H7 (cell line): Measurements from ENCODE around the gene PAX5. TPM values are rescaled to one million over a fixed set of nuclear protein-coding genes. Genes with fewer than 3 reads are reported as not detected.

Experiments used
- DNase-seq: peaks from one replicate; pipeline ENCODE4 v3.0.0; 2012
- H3K27me3 ChIP-seq: 2 replicates; pipeline ENCODE4 v1.6.0; 2011; ENCODE audit warnings: mild to moderate bottlenecking, low read length; ENCODE audit not compliant: control insufficient read depth, insufficient read depth
- H3K36me3 ChIP-seq: replicated peaks from 2 replicates; pipeline ENCODE4 v1.5.1; 2011; ENCODE audit warnings: low read length; ENCODE audit not compliant: control insufficient read depth, insufficient read depth
- H3K4me3 ChIP-seq: 2 replicates; pipeline ENCODE4 v1.5.1; 2011; ENCODE audit warnings: low read depth, mild to moderate bottlenecking, control low read depth, low read length, moderate library complexity; ENCODE audit not compliant: insufficient read depth
- total RNA-seq: library from RNA; depleted of rRNA; stranded (reverse); fragments of >200 nt; shearing (Covaris generic); gene quantifications from 2 replicates; pipeline ENCODE4 v1.2.3, GENCODE V29; 2014

The PAX5 gene
- total RNA-seq, 1 experiment from 2014 or later: 1.7 TPM

DNA sequence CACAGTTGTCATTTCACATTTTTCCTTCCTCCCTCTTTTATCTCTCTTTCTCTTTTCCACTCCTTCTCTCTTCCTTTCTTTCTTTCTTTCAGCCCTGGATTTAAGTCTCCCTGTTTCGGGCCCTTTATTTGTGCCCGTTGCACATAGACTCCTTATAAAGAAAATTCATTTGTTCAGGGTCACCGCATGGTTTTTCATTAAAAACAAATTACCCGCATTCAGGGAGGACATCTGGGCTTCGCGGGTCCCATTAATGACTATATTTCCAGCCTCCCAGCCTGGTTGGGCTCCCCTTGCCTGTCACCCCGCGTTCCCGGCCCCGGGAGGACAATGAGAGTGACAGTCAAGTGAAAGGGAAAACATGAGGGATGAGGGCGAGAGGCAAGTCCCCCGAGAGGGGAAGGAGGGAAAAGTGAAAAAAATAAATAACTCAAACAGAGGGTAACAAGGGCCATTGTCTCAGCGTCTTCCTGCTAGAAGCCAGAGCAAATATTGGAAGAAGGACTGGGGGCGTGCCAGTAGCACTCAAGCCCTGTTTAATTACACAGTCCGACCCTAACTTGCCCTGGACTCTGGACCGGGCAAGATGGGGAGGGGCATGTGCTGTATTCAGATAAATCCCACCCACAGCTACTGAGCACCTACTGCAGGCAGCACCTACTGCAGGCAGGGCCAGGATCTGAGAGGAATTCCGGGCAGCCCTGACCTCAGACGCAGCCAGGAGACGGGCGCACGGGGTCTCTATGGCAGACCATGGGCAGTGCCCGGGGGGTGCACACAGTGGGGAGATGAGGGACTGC, 166.2 kb downstream of the PAX5 start:
- Histone ChIP-seq H3K36me3 (no peaks in the 10 kb centered on the region), H3K27me3 (peaks cover 6% of the 10 kb centered on the region), H3K4me3 (no peak overlapping the region)
- DNase-seq: no peak

DNA sequence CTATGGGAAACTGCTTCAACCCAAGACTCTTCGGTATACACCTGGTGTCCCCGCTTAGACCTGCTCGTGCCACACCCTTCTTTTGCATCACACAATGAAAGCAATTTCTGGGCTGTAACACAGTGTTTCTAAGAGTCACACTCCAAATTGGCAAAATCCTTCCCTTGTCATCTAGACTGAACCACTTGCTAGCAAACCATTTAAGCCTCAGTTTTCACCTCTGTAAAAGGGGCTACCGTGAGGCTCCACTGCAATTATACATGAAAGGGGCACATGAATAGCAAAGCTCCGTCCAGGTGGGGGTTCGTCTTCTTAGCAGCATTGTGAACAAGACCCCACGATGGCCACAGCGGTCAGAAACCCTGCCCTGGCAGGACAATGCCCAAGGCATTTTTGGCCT, 166.8 kb downstream of the PAX5 start:
- Histone ChIP-seq H3K27me3 (peaks cover 7% of the 10 kb centered on the region), H3K4me3 (no peak overlapping the region), H3K36me3 (no peaks in the 10 kb centered on the region)
- no peak for DNase-seq

DNA sequence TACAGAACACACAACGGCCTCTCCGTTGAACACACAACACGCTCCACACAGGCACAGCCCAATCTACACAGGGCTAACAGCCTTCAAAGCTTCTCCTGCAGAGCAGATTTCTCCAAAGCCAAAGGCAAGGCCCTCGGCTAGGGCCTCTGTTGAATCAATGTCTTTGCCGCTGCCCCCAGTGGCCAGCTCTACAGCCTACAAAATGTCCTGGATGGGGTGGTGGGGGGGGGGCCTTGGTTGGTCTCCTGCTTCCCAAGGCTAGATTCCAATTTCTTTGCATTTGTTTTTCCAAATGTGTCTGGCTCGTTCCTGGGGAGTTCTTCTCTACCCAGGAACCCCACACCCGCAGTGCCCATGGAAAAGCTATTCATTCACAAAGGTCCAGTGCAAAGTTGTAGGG, 167.2 kb downstream of the PAX5 start:
- Histone ChIP-seq H3K36me3 (no peaks in the 10 kb centered on the region), H3K27me3 (peaks cover 7% of the 10 kb centered on the region), H3K4me3 (no peak overlapping the region)
- DNase-seq: peak; percentile 89

DNA sequence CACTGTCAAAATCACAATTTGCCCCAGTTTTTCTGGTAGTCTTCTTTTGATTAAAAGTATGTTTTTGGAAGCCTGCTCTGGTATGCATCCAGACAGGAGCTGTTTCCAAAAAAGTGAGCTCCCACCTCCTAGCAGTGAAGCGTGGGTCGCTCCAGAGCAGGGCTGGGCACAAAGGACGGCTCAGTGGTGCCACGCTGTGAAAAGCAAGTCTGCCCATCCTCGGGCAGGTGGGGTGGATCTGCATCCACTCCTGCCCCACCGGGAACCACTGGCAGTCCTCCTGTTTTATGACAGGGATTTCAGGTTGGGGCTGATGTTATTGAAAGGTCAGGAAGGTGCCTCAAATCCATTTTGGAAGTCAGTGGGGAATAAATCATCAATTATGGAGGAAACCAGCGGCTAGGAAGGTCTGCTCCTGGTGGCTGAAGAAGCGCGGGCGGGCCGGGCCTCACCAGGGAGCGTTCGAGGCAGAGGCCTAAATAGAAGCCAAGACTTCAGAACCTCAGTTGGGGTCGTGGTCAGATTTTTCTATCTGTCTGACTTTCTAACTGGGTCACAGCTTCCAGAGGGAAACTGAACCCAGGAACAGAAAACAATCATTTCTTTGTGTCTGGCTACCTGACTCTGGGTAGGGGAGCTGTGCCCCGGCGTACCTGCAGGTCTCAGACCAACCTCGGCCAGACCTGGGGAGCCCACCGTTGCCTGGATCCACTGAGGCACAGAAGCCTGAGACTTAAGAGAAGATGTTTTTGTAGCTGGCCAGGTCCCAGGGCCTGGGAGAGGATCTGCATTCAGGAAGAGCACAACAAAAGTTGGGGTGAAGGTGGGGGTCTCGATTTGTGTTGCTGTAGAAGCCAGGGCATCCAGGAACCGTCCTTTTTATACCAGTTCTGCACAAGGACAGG, 168.1 kb downstream of the PAX5 start:
- Histone ChIP-seq H3K27me3 (peaks cover 7% of the 10 kb centered on the region), H3K36me3 (no peaks in the 10 kb centered on the region), H3K4me3 (no peak overlapping the region)
- no peak for DNase-seq

DNA sequence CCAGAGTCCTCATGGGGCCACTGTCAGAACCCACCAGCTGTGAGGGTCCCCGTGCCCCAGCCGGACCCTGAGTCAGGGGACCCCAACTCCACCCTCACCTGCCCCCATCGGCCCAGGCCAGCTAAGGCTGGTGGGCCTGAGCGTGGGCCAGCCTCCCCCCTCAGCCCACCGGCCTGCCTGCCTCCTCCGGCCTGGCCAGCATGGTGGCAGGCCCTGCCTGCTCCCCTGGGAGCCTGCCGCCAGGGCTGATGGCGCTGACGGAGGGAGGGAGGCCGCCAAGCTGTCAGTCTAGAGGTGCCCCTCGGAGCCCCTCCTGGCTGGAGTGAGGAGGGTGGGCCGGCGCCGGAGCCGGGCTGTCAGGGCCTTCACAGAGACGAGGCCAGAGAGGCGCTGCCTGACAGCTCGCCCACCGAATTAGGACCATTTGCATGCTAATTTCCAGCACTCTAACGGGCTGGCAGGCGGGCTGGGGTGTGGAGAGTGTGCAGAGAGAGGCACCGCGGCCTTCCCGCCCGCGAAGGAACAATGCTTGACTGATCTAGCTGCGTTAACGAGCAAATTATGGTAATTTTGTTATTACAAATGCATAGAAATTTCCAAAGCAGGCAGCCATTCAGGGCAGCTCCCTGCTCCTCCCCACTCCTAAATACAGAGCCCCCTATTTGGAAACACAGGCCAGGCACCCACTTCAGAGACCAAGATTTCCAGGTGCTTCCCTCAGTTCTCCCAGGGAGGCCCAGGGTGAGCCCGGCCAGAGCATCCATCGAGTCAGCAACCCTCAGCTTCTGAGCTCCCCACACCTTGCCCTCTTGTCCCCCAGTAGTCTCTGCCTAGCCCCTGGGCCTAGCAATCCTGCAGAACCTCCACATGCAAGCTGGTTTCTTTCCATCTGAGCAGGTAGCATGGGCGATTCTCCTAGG, 169.3 kb downstream of the PAX5 start:
- Histone ChIP-seq H3K4me3 (no peak overlapping the region), H3K27me3 (peaks cover 7% of the 10 kb centered on the region), H3K36me3 (no peaks in the 10 kb centered on the region)
- peak; percentile 87 for DNase-seq

DNA sequence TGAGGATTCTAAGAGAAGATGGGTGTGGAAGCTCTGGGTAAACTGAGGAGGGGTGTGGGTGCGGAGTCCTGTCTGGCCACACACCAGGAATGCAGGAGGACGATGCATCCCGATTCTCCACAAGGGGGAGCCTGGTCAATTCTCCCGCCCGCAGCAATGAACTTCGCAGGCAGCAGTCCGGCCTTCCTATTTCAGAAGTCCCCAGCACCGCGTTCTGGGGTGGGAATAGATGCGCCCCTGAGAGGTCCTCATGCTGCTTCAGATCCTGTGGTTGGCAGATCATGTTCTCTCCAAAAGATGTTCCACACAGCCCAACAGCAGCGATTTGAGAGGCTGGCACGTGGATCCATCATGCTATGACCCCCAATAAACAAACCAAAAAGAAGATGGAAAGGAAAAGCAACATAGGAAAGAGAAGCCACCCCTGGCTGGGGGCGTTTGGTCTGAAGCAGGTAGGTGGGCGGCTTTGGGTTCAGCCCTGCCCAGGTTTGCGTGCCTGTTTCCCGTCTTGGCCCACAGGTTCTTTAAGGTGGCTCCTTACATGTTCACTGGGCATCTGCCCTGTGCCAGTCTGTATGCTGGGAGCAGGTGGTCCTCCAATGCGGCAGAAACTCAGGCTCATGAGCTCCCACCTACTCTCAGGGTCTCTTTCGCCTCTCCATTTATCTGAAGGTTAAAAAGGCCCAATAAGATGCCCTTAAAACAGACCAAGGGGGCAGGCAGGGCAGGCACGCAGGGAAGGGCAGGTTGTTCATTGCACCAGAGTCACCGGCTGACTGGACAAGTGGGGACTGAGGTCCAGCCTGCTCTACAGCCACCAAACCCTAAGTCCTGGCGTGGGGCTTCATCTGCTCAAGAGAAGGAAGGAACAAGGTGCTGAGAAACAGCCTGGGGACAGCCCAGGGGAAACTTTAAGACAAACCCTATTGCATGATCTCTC, 171.6 kb downstream of the PAX5 start:
- Histone ChIP-seq H3K4me3 (no peak overlapping the region), H3K36me3 (no peaks in the 10 kb centered on the region), H3K27me3 (peaks cover 7% of the 10 kb centered on the region)
- DNase-seq: peak; percentile 88

DNA sequence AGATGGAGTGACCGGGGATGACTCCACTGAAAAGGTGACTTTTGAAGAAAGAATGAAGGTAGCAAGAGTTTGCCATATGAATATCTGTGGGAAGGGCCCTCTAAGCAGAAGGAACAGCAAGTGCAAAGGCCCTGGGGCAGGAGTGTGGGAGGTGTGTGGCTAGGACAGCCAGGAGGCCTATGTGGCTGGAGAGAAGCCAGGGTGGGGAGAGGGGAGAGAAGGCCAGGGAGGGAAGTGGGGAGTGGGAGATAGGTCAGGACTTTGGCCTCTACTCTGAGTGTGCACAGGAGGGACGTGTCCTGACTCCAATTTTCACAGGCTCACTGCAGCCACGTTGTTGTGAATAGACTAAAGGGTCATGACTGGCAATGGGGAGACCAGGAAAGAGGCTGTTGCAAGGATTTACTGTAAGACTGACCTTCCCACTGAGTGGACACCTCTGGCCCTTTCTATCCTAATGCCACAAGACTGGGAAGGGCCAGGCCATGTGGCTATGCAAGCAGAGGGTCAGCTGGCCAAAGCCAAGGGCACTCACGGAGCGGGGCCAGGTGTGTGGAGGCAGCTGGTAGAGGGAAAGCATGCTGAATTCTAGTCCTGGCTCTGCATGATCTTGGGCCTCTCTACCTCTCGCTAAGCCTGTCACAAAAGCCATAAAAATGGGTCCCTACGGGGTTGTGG, 172.4 kb downstream of the PAX5 start:
- Histone ChIP-seq H3K36me3 (no peaks in the 10 kb centered on the region), H3K4me3 (no peak overlapping the region), H3K27me3 (peaks cover 7% of the 10 kb centered on the region)
- DNase-seq: no peak

DNA sequence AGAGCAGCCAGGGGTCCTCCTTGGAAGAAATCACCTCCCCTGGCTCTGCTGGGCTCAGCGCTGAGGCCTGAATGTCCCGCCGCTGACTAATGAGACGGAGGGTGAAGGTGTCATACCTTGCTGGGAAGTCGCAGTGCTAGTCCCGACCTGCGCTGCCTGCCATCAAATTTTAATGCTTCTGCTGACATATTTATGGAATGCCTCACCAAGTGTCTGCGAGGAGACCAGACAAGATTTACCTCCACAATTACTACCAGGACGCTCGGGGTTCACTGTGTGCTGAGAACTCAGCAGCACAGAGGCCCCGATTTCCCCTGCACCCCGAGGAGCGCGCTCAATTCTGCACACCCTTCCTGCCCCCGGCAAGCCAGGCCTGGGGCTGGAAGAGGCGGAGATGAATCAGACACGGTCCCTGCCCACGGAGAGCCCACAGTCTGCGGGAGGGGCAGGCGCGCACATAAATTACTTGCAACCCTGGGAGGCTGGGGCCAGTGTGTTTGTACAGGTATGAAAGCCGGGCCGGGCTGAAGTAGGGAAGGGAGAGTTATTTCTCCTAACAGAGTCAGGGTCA, 175.2 kb downstream of the PAX5 start:
- DNase-seq: no peak
- H3K27me3 ChIP-seq: peaks cover 1% of the 10 kb centered on the region; the same call in 1 of the 2 replicates
- H3K4me3 ChIP-seq: no peak overlapping the region
- no peaks in the 10 kb centered on the region for H3K36me3 ChIP-seq

GRCh38 chr9:36855448-36856315, 178.4 kb downstream of the PAX5 start:
- no peaks in the 10 kb centered on the region for H3K27me3 ChIP-seq
- no peaks in the 10 kb centered on the region for H3K36me3 ChIP-seq
- H3K4me3 ChIP-seq: no peak overlapping the region
- DNase-seq: peak; percentile 95

DNA sequence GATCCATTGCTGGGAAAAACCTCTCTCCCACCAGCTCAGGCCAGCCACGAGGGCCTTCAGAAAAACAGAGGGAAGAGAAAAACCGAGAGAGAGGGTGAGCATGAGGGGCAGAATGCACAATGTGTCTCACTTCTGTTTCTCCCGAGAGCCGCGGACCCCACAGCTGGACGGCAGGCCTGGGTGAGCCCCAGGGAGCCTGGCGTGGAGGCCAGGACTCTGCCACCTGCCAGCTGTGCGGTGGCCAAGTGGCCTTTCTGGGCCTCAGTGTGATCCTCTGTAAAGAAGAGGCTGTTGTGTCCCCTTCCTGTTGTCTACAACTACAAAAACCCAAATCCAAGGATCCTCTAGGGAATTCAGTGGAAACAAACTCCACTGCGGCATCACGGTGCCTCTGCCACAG, 179.3 kb downstream of the PAX5 start:
- Histone ChIP-seq H3K27me3 (no peaks in the 10 kb centered on the region), H3K36me3 (no peaks in the 10 kb centered on the region), H3K4me3 (no peak overlapping the region)
- no peak for DNase-seq

GRCh38 chr9:36854034-36854433, 180.0 kb downstream of the PAX5 start:
- no peak for DNase-seq
- H3K4me3 ChIP-seq: no peak overlapping the region
- no peaks in the 10 kb centered on the region for H3K36me3 ChIP-seq
- no peaks in the 10 kb centered on the region for H3K27me3 ChIP-seq

- no peak for DNase-seq
- H3K27me3 ChIP-seq: no peaks in the 10 kb centered on the region
- H3K4me3 ChIP-seq: no peak overlapping the region
- H3K36me3 ChIP-seq: no peaks in the 10 kb centered on the region
Measured at GRCh38 chr9:36853233-36853632, 180.8 kb downstream of the PAX5 start.
